ENCODE data around the gene C10orf71. TPM values are rescaled to one million over a fixed set of nuclear protein-coding genes. Genes with fewer than 3 reads are reported as not detected.
A peak's percentile ranks its signal among the peaks of the same experiment; 100 is the strongest.

The C10orf71 gene
- total RNA-seq, 1 donor from 2014 or later = not detected

DNA sequence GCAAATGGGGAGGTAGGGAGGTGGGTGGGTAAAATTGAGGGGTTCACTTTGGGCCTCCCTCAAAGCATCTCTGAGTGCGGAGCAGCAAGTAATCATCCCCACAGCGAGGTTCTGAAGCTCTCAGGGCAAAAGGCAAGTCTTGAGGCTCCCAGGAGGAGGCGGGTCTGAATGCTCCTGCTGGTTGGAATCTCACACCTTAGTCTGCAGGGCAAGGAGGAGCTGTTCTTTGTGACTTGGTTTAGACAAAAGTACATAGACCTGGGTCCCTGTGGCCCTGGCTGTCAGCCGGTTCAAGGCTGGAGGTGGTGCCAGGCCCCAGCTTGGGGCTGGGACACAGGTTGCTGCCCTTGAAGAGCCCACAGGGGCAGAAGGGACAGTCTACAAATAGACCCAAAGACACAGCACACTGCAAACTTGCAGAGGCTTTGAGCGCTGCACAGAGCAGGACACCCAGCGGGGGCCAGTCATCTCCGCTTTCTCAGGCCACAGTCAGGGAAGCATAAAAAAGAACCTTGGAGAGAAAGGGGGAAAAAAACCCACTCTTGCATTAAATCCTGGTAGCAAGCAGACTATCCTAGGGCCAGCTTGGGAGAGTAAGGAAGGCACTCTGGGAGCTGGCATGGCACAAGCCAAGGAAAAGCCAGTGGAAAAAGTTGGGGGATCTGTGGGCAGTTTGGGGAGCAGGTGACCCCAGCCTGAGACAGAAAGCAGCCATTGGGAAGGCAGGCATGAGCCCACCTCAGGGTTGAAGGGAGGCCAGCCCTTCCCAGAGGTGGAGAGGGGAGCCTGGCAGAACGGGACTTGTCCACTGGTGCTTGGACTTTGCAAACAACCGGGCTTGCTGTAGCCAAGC is 926 bp upstream of the C10orf71 start:
- Mint-ChIP-seq H3K27me3 (peaks cover 19% of the 10 kb centered on the region), H3K4me1 (ENCODE audit: unreplicated experiment) (peaks cover 25% of the 10 kb centered on the region), H3K27ac (peak overlapping the region; percentile 25), H3K4me3 (peak overlapping the region; percentile 58), H3K9me3 (no peaks in the 10 kb centered on the region), H3K36me3 (no peaks in the 10 kb centered on the region)
- no peak for DNase-seq (ENCODE audit: extremely low spot score, unreplicated experiment)
- TF ChIP-seq, protein P1, sequence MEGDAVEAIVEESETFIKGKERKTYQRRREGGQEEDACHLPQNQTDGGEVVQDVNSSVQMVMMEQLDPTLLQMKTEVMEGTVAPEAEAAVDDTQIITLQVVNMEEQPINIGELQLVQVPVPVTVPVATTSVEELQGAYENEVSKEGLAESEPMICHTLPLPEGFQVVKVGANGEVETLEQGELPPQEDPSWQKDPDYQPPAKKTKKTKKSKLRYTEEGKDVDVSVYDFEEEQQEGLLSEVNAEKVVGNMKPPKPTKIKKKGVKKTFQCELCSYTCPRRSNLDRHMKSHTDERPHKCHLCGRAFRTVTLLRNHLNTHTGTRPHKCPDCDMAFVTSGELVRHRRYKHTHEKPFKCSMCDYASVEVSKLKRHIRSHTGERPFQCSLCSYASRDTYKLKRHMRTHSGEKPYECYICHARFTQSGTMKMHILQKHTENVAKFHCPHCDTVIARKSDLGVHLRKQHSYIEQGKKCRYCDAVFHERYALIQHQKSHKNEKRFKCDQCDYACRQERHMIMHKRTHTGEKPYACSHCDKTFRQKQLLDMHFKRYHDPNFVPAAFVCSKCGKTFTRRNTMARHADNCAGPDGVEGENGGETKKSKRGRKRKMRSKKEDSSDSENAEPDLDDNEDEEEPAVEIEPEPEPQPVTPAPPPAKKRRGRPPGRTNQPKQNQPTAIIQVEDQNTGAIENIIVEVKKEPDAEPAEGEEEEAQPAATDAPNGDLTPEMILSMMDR (conservative IDR thresholded peaks at IDR 0.05) = no peak

DNA sequence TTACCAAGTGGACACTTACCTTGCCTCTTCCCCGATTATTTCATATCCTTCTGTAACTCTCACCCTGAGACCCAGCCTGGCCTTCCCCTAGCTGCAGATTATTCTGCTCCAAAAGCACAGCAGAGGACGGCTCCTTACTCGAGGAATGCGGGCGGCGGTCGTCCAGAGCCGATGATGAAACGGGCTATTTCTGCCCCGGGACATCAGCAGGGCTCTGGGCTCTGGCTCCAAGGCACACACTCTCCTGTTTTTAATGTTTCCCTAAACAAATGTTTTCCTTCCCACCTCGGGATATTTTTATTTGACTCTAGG is 343 bp upstream of the C10orf71 start:
- Mint-ChIP-seq H3K36me3 (no peaks in the 10 kb centered on the region), H3K9me3 (no peaks in the 10 kb centered on the region), H3K27ac (peak overlapping the region; percentile 25), H3K4me1 (ENCODE audit: unreplicated experiment) (peaks cover 25% of the 10 kb centered on the region), H3K27me3 (peaks cover 21% of the 10 kb centered on the region), H3K4me3 (peak overlapping the region; percentile 58)
- TF ChIP-seq, protein P1 (conservative IDR thresholded peaks at IDR 0.05) = no peak
- DNase-seq (ENCODE audit: extremely low spot score, unreplicated experiment) = no peak

DNA sequence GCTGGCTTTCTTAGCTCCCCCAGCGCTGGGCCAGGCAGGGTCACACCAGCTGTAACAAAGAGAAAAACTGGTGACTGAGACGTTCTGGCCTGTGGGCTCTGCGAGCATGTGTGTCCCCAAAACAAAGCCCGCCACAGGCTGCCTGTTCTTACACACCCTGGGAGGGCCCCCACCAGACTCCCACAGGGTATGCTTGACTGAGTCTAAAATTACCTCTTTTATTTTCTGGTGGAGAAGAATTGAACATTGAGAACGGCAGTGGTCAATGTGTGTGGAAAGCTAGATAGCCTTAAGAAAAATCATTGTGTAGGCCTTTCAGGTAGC is 808 bp downstream of the C10orf71 start:
- no peak overlapping the region for H3K4me3 Mint-ChIP-seq
- H3K27me3 Mint-ChIP-seq = peaks cover 28% of the 10 kb centered on the region
- no peak for DNase-seq (ENCODE audit: extremely low spot score, unreplicated experiment)
- no peak overlapping the region for H3K27ac Mint-ChIP-seq
- H3K4me1 Mint-ChIP-seq (ENCODE audit: unreplicated experiment) = peaks cover 25% of the 10 kb centered on the region
- no peaks in the 10 kb centered on the region for H3K36me3 Mint-ChIP-seq
- TF ChIP-seq, protein P1 (conservative IDR thresholded peaks at IDR 0.05) = no peak
- H3K9me3 Mint-ChIP-seq = no peaks in the 10 kb centered on the region

DNA sequence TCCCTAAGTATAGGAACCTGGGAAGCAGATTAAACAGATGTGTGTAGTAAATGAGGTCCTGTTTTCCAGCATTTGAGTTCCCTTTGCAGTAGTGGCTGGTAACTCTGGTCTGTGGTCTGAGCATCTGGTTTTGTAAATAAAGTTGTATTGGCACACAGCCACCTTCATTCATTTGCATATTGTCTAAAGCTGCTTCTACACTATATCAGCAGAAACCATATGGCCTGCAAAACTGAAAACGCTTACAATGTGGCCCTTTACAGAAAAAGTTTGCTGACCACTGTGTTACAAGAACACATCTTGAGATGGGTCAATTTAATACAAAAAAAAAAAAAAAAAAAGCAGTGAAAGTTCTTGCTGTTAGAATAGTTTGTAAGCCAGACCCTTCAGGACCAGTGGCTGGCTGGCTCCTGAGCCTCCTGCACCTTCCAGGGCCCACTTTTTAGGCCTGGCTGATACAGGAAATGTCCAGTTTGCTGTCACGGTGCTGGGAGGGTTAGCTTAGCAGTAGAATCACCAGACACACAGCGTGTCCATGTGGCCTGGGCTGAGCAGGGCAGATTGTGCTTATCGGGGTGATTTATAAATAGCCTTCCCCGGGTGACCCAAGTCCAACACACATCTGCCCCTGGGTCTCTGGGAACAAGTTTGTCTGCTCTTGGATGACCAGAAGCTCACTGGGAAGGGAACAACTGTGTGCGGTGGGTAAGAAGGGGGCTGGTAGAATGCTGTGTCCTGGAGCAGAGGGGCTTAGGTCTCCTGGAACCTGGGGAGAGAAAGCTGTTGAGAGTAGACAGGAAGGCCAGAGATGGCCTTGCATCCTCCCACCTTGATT is 1.4 kb downstream of the C10orf71 start:
- peaks cover 29% of the 10 kb centered on the region for H3K27me3 Mint-ChIP-seq
- TF ChIP-seq, protein P1 (conservative IDR thresholded peaks at IDR 0.05) = no peak
- no peak overlapping the region for H3K4me3 Mint-ChIP-seq
- no peak for DNase-seq (ENCODE audit: extremely low spot score, unreplicated experiment)
- no peaks in the 10 kb centered on the region for H3K36me3 Mint-ChIP-seq
- no peaks in the 10 kb centered on the region for H3K9me3 Mint-ChIP-seq
- H3K27ac Mint-ChIP-seq = no peak overlapping the region
- peaks cover 25% of the 10 kb centered on the region for H3K4me1 Mint-ChIP-seq (ENCODE audit: unreplicated experiment)

DNA sequence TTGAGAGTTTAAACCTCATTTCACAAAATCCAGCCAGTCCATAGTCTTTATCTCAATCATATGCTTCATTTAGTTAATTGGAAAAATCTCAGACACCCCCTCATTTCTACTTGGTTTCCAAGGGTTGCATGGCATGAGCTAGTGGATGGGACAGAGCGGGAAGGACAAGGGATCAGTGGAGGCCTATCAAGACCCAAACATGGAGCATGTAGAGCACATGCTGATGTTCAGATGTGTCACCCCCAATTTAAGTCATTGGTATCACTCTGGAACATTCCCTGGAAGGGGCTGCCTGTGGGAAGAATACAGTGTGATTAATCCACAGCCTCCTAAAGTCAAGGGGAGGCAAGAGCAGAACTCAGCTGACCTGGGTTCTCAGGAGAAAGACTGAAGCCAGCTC is 2.3 kb downstream of the C10orf71 start:
- TF ChIP-seq, protein P1 (conservative IDR thresholded peaks at IDR 0.05) = no peak
- DNase-seq (ENCODE audit: extremely low spot score, unreplicated experiment) = no peak
- Mint-ChIP-seq H3K4me3 (no peak overlapping the region), H3K4me1 (ENCODE audit: unreplicated experiment) (peaks cover 25% of the 10 kb centered on the region), H3K36me3 (no peaks in the 10 kb centered on the region), H3K9me3 (no peaks in the 10 kb centered on the region), H3K27ac (no peak overlapping the region), H3K27me3 (peaks cover 36% of the 10 kb centered on the region)

Data from type B pancreatic cell (in vitro differentiated cells).